HG03432 (cell line): Measurements from ENCODE around the gene ABCA1.
"Not testable (repeated sequence)": the region's sequence is repeated elsewhere in the genome, so short reads cannot be mapped to it uniquely, and the experiment has no call there.

Experiments used
- ATAC-seq: cut with Tn5 transposase; IDR thresholded peaks from one replicate; pipeline ENCODE4 v1.9.1; 2021; ENCODE audit warnings: mild to moderate bottlenecking, moderate library complexity; ENCODE audit not compliant: unreplicated experiment

Gene ABCA1

DNA sequence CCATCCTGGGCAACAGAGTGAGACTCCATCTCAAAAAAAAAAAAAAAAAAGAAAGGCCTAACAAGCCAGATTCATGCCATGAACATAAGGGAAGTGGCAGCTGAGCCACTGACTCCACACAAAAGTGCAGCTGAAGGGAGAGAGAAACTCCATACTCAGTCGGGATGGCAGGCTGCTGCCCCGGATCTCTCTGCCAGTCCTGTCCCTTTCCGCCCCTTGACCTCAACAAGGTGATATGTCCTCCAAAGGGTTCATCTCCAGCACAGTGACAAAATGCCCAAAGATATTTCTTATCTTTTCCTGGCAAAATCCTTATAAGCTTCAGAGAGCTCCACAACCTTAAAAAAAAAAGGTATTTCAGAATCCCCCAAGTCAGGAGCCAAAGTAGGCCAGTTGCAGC lies 52.6 kb downstream of the ABCA1 start:
- ATAC-seq: no peak

- ATAC-seq: no peak
Observed at GRCh38 chr9:104873489-104873850, 54.5 kb downstream of the ABCA1 start.

- ATAC-seq: no peak
Observed at GRCh38 chr9:104872656-104873488, 55.1 kb downstream of the ABCA1 start.

GRCh38 chr9:104871961-104872527 lies 55.9 kb downstream of the ABCA1 start:
- ATAC-seq: no peak

- ATAC-seq: no peak
Observed at GRCh38 chr9:104869811-104870210, 58.1 kb downstream of the ABCA1 start.

GRCh38 chr9:104868687-104869404 lies 59.1 kb downstream of the ABCA1 start:
- peak; percentile 95 for ATAC-seq

GRCh38 chr9:104868303-104868686 lies 59.7 kb downstream of the ABCA1 start:
- ATAC-seq: no peak

GRCh38 chr9:104866191-104866590 lies 61.8 kb downstream of the ABCA1 start:
- ATAC-seq: no peak

GRCh38 chr9:104864675-104865104 lies 63.3 kb downstream of the ABCA1 start:
- ATAC-seq: no peak

- peak; percentile 77 for ATAC-seq
Observed at GRCh38 chr9:104863180-104863883, 64.6 kb downstream of the ABCA1 start.

DNA sequence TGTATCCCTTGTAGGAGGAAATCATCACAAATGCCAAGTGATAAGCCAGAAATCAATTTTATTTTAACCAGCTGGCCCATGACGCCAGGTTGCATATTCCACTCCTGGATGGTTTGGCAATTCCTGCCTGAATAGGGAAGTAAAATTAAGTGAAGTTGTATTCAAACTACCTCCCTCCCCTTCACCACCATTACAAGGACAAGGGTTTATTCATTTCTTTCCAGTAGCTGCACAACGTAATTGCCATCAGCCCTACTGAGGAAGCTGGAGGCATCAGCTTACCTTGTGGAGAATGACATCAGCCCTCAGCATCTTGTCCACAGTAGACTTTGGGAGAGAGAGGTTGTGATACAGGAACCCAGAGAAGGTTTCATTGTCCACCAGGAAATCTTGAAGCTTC lies 66.6 kb downstream of the ABCA1 start:
- ATAC-seq: no peak

DNA sequence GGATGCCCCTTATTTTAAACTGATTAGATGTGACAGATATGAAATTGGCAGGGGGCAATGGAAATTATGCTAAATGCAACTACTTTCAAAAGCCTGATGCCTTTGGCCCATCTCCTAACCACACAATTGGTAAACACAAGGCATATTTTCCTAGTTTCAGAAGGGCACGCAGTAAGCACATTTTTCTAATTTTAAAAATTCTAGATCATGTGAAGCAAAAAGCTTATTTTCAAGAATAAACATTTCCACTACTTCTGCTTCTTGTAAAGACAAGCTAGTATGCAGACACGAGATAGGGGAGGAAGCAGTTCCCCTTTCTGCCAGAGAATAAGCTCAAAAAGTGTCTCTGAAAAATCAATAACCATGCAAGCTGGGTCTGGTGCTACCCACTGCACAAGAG lies 67.7 kb downstream of the ABCA1 start:
- ATAC-seq: peak; percentile 56

- no peak for ATAC-seq
Observed at GRCh38 chr9:104858846-104859245, 69.1 kb downstream of the ABCA1 start.

- ATAC-seq: no peak
Observed at GRCh38 chr9:104858271-104858670, 69.7 kb downstream of the ABCA1 start.

DNA sequence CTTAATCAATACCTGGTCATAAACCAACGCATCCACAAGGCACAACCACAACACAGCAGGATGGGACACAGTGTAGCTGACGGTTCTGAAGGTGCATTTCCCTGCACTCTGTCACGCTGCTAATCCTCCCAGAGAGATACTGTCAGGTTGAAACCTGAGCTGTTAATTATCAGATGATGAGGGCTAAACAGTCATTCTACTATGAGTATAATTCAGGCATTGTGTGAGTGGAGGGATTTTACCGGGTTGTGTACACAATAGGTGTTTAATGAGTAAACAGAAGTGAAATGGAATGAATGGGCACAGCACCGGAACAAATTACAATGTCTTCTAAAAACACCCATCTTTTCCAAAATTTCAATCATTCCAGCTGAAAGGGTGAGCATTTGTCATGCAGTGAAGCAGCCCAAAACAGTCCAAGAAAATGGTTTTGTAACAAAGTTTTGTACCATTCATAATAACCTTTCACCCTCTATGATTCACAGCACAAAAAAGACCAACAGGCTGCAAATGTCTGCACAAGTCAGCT lies 71.5 kb downstream of the ABCA1 start:
- no peak for ATAC-seq

GRCh38 chr9:104855807-104856206 lies 72.1 kb downstream of the ABCA1 start:
- no peak for ATAC-seq

DNA sequence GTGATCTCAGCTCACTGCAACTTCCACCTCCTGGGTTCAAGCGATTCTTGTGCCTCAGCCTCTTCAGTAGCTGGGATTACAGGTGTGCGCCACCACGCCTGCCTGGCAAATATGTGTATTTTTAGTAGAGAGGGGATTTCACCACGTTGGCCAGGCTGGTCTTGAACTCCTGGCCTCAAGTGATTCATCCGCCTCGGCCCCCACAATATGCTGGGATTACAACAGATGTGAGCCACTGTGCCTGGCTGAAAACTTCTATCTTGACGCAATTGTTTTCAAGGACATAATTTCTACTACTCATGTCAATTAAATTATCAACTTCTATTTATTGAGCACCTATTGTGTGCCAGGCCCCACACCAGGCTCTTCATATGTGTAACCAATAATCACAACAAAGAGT lies 72.7 kb downstream of the ABCA1 start:
- not testable (repeated sequence) for ATAC-seq

GRCh38 chr9:104854613-104855012 lies 73.3 kb downstream of the ABCA1 start:
- no peak for ATAC-seq

DNA sequence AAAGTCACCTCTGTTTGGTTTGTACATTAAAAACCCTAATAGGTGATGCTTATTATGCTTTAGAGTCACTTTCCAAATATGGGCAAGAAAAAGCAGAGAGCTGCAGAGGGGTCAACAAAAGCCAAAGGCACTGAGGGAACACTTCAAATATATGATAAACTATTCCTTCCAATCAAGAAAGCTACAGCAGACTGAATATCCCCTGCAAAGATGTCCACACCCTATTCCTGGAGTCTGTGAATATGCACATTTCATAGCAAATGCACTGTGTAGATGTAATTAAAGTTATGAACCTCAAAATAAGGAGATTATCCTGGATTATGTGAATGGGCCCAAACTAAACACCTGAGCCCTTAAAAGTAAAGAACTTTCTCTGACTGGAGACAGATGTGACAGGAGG lies 74.3 kb downstream of the ABCA1 start:
- ATAC-seq: no peak

- no peak for ATAC-seq
Observed at GRCh38 chr9:104853159-104853558, 74.8 kb downstream of the ABCA1 start.

DNA sequence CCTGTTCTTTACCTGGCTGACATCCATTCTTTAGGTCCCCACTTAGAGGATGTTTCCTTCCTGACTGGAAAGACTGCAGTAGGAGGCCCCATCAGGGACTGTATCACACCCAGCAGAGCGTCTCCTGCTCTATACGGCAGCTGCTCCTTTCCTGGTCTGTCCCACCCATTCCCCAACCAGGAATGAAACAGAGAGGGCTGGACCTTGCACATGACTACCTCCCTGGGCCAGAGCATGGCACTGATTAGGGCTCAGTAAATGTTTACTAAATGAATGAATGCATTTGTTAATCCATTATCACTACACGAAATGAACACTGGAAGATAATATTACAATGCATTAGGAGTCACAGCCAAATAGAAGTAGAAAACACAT lies 76.4 kb downstream of the ABCA1 start:
- no peak for ATAC-seq
